ENCODE data around the gene ZNF480. TPM values are rescaled to one million over a fixed set of nuclear protein-coding genes. Genes with fewer than 3 reads are reported as not detected.

The ZNF480 gene
- total and polyA plus RNA-seq, 2 of the 13 experiments (the other 11 are each of a cell fraction or from before 2014, with no cell fraction given), result 2.1 to 9.6 TPM

DNA sequence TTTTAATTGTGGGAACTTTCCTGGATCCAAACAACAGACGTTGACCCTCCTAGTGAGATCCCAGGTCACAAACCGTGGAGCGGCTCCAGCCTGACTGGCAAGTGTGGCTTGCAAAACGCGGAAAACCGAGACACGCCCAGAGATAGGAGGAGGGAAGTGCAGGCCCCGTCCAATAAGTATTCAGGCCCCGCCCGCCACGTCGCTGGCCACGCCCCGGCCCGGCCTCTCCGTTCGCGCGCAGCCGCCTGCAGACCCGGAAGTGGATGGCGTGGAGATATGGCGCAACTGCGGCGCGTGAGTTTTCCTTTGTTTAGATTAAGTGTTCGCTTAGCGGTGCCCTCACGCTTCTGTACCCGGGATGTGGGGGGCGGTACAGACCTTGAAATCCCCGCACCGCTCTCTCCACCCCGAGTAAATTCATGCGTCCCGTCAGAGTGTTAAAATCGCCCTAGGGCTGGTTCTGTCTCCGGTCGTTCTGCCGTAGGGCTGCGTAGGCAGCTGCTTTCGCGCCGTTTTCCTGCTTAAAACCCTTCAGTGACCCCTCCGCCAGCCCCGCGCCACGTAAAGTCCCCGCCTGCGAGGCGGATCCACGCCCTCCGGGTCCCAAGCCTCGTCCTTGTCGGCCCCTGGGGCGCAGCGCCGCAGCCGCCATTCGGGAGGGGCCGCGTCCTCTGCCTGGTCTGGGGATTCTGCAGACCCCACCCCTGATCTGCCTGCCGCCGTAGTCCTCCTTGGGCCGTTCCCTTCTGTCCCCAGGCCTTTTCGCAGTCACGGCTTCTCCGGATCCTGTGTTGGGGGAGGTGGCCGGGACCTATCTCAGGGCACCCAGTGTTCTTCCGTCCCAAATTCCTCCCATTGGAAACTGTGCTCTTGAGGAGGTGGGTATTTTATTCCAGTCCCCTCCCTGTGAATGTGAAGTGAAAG lies 27.4 kb upstream of the ZNF480 start, which contains the start of gene ZNF766 (continued):
- TF ChIP-seq MIER3 (CRISPR knock-in tag; IDR thresholded peaks at IDR 0.05; ENCODE audit: borderline replicate concordance), result 0 out of 2 replicates have a peak, but pooled peaks have one; percentile 20
- no peak for TF ChIP-seq PLRG1 (conservative IDR thresholded peaks at IDR 0.05)
- peak; percentile 34; the same call in 1 of the 2 replicates for TF ChIP-seq ZNF768 (CRISPR knock-in tag; IDR thresholded peaks at IDR 0.05)
- TF ChIP-seq XBP1 (CRISPR knock-in tag; IDR thresholded peaks at IDR 0.05), result no peak
- TF ChIP-seq, protein P1, sequence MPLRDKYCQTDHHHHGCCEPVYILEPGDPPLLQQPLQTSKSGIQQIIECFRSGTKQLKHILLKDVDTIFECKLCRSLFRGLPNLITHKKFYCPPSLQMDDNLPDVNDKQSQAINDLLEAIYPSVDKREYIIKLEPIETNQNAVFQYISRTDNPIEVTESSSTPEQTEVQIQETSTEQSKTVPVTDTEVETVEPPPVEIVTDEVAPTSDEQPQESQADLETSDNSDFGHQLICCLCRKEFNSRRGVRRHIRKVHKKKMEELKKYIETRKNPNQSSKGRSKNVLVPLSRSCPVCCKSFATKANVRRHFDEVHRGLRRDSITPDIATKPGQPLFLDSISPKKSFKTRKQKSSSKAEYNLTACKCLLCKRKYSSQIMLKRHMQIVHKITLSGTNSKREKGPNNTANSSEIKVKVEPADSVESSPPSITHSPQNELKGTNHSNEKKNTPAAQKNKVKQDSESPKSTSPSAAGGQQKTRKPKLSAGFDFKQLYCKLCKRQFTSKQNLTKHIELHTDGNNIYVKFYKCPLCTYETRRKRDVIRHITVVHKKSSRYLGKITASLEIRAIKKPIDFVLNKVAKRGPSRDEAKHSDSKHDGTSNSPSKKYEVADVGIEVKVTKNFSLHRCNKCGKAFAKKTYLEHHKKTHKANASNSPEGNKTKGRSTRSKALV (CRISPR knock-in tag; IDR thresholded peaks at IDR 0.05), result no peak
- no peak for TF ChIP-seq ZFP36L2 (CRISPR knock-in tag; IDR thresholded peaks at IDR 0.05)
- TF ChIP-seq ZNF619 (CRISPR knock-in tag; IDR thresholded peaks at IDR 0.05), result 0 out of 2 replicates have a peak, but pooled peaks have one; percentile 27
- TF ChIP-seq, protein P2, sequence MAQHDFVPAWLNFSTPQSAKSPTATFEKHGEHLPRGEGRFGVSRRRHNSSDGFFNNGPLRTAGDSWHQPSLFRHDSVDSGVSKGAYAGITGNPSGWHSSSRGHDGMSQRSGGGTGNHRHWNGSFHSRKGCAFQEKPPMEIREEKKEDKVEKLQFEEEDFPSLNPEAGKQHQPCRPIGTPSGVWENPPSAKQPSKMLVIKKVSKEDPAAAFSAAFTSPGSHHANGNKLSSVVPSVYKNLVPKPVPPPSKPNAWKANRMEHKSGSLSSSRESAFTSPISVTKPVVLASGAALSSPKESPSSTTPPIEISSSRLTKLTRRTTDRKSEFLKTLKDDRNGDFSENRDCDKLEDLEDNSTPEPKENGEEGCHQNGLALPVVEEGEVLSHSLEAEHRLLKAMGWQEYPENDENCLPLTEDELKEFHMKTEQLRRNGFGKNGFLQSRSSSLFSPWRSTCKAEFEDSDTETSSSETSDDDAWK (CRISPR knock-in tag; IDR thresholded peaks at IDR 0.05), result no peak
- TF ChIP-seq ZNF124 (CRISPR knock-in tag; IDR thresholded peaks at IDR 0.05), result no peak
- TF ChIP-seq, protein P3, sequence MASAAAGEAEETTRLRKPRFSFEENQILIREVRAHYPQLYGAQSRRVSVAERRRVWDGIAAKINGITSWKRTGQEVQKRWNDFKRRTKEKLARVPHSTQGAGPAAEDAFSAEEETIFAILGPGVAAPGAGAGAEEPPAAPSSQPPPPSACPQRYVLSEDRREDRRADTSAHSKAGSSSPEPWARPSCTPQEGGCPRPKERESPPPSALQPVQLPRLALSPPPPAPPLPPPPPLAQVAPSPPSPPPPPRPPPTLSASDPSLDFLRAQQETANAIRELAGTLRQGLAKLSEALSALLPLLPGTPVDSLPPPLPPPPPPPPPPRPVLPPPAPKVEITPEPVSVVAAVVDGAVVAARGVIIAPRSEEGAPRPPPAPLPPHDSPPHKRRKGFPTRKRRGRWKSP (CRISPR knock-in tag; IDR thresholded peaks at IDR 0.05), result peak; percentile 73; the same call in 1 of the 2 replicates
- TF ChIP-seq TAF1 (CRISPR knock-in tag; IDR thresholded peaks at IDR 0.05), result peak; percentile 85
- no peak for TF ChIP-seq JARID2 (CRISPR knock-in tag; IDR thresholded peaks at IDR 0.05; ENCODE audit: insufficient replicate concordance)
- TF ChIP-seq, protein P4, sequence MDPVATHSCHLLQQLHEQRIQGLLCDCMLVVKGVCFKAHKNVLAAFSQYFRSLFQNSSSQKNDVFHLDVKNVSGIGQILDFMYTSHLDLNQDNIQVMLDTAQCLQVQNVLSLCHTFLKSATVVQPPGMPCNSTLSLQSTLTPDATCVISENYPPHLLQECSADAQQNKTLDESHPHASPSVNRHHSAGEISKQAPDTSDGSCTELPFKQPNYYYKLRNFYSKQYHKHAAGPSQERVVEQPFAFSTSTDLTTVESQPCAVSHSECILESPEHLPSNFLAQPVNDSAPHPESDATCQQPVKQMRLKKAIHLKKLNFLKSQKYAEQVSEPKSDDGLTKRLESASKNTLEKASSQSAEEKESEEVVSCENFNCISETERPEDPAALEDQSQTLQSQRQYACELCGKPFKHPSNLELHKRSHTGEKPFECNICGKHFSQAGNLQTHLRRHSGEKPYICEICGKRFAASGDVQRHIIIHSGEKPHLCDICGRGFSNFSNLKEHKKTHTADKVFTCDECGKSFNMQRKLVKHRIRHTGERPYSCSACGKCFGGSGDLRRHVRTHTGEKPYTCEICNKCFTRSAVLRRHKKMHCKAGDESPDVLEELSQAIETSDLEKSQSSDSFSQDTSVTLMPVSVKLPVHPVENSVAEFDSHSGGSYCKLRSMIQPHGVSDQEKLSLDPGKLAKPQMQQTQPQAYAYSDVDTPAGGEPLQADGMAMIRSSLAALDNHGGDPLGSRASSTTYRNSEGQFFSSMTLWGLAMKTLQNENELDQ (CRISPR knock-in tag; IDR thresholded peaks at IDR 0.05; ENCODE audit: borderline replicate concordance), result no peak
- TF ChIP-seq HDAC2 (CRISPR knock-in tag; IDR thresholded peaks at IDR 0.05), result peak; percentile 78
- no peak for TF ChIP-seq ZBTB20 (CRISPR knock-in tag; IDR thresholded peaks at IDR 0.05; ENCODE audit: borderline replicate concordance, low read depth)
- peak; percentile 95 for TF ChIP-seq SP4 (CRISPR knock-in tag; IDR thresholded peaks at IDR 0.05)

Measured in HepG2 (cell line).